HEK293 (cell line): ENCODE data around the gene FAM120A.

Experiments
- CTCF ChIA-PET: fragments of 350-600 bp; formaldehyde crosslinking; extraction: SDS; loops from one replicate; lab custom pipeline; 2021; ENCODE audit warnings: antibody characterized with exemption; lab: Yijun Ruan, JAX
- POLR2A ChIA-PET: fragments of 300-600 bp; formaldehyde crosslinking; extraction: SDS; loops from one replicate; lab custom pipeline; 2020; ENCODE audit warnings: antibody characterized with exemption, inconsistent platforms; lab: Yijun Ruan, JAX
- H3K27ac ChIP-seq: fragments of 200-500 bp; sonication (Bioruptor generic); 2 replicates; pipeline ENCODE4 v1.5.1; 2014; ENCODE audit warnings: low read depth, low read length, control low read depth, inconsistent platforms; ENCODE audit errors: extremely low read depth
- H3K36me3 ChIP-seq, 2 experiments: fragments of 200-500 bp in 1 of 2; sonication (Bioruptor generic) in 1 of 2; 1 replicate in 1 of 2; 2 replicates in 1 of 2; pipeline ENCODE4 v1.5.1; 2014 to 2017; ENCODE audit warnings: inconsistent platforms in 2 of 2, low read length in 2 of 2; ENCODE audit not compliant: control insufficient read depth in 2 of 2, insufficient read depth in 1 of 2
- H3K4me1 ChIP-seq: fragments of 200-500 bp; sonication (Bioruptor generic); 2 replicates; pipeline ENCODE4 v1.5.1; 2014; ENCODE audit warnings: mild to moderate bottlenecking, low read length, inconsistent platforms; ENCODE audit not compliant: control insufficient read depth, insufficient read depth
- H3K4me3 ChIP-seq: 2 replicates; pipeline ENCODE4 v1.5.1; 2011; ENCODE audit warnings: low read depth, mild to moderate bottlenecking, control low read depth, low read length, moderate library complexity
- H3K9me3 ChIP-seq: fragments of 200-500 bp; sonication (Bioruptor generic); 2 replicates; pipeline ENCODE4 v1.5.1; 2014; ENCODE audit warnings: low read depth, low read length, inconsistent platforms; ENCODE audit not compliant: control insufficient read depth, insufficient read depth
- MZF1 ChIP-seq: fragments of 450-650 bp; formaldehyde crosslinking; IDR thresholded peaks from 2 replicates; pipeline ENCODE4 v1.5.1; 2017; ENCODE audit warnings: missing biosample characterization, missing genetic modification characterization, borderline replicate concordance
- ZNF140 ChIP-seq: fragments of 450-650 bp; formaldehyde crosslinking; IDR thresholded peaks from 2 replicates; pipeline ENCODE4 v1.5.1; 2016; ENCODE audit warnings: missing biosample characterization, missing genetic modification characterization
- ZNF266 ChIP-seq: fragments of 450-650 bp; formaldehyde crosslinking; IDR thresholded peaks from 2 replicates; pipeline ENCODE4 v1.5.1; 2016; ENCODE audit warnings: missing biosample characterization, missing genetic modification characterization, low read depth
- ZNF404 ChIP-seq: fragments of 450-650 bp; formaldehyde crosslinking; IDR thresholded peaks from 2 replicates; pipeline ENCODE4 v1.5.1; 2017; ENCODE audit warnings: missing biosample characterization, missing genetic modification characterization
- ZNF473 ChIP-seq: fragments of 450-650 bp; formaldehyde crosslinking; IDR thresholded peaks from 2 replicates; pipeline ENCODE4 v1.5.1; 2017; ENCODE audit warnings: missing biosample characterization, missing genetic modification characterization
- ZNF555 ChIP-seq: fragments of 450-650 bp; formaldehyde crosslinking; conservative IDR thresholded peaks from 2 replicates; pipeline ENCODE4 v1.5.1; 2017; ENCODE audit warnings: missing biosample characterization, mild to moderate bottlenecking, missing genetic modification characterization, inconsistent platforms
- ZNF560 ChIP-seq: fragments of 450-650 bp; formaldehyde crosslinking; IDR thresholded peaks from 2 replicates; pipeline ENCODE4 v1.5.1; 2017; ENCODE audit warnings: missing biosample characterization, missing genetic modification characterization, borderline replicate concordance
- ZNF621 ChIP-seq: fragments of 450-650 bp; formaldehyde crosslinking; IDR thresholded peaks from 2 replicates; pipeline ENCODE4 v1.5.1; 2017; ENCODE audit warnings: missing biosample characterization, missing genetic modification characterization
- ZNF623 ChIP-seq: fragments of 450-650 bp; formaldehyde crosslinking; IDR thresholded peaks from 2 replicates; pipeline ENCODE4 v1.5.1; 2016; ENCODE audit warnings: missing biosample characterization, missing genetic modification characterization
- ZNF660 ChIP-seq: fragments of 450-650 bp; IDR thresholded peaks from 2 replicates; pipeline ENCODE4 v1.5.1; 2018; ENCODE audit warnings: missing biosample characterization, mild to moderate bottlenecking, missing genetic modification characterization
- ZSCAN30 ChIP-seq: fragments of 450-650 bp; IDR thresholded peaks from 2 replicates; pipeline ENCODE4 v1.5.1; 2018; ENCODE audit warnings: missing biosample characterization, mild to moderate bottlenecking, missing genetic modification characterization, moderate library complexity
- TF ChIP-seq, protein P1 (sequence below): fragments of 450-650 bp; formaldehyde crosslinking; IDR thresholded peaks from 2 replicates; pipeline ENCODE4 v1.5.1; 2016; ENCODE audit warnings: missing biosample characterization, missing genetic modification characterization, borderline replicate concordance
- TF ChIP-seq, protein P2 (sequence below): fragments of 450-650 bp; formaldehyde crosslinking; IDR thresholded peaks from 2 replicates; pipeline ENCODE4 v1.5.1; 2016; ENCODE audit warnings: missing biosample characterization, missing genetic modification characterization
- TF ChIP-seq, protein P3 (sequence below): fragments of 450-650 bp; IDR thresholded peaks from 2 replicates; pipeline ENCODE4 v1.5.1; 2018; ENCODE audit warnings: missing biosample characterization, mild to moderate bottlenecking, missing genetic modification characterization
- TF ChIP-seq, protein P4 (sequence below): fragments of 450-650 bp; formaldehyde crosslinking; IDR thresholded peaks from 2 replicates; pipeline ENCODE4; 2016; ENCODE audit warnings: missing biosample characterization, missing genetic modification characterization
- TF ChIP-seq, protein P5 (sequence below): fragments of 450-650 bp; formaldehyde crosslinking; IDR thresholded peaks from 2 replicates; pipeline ENCODE4 v1.5.1; 2016; ENCODE audit warnings: missing biosample characterization, missing genetic modification characterization

FAM120A gene

DNA sequence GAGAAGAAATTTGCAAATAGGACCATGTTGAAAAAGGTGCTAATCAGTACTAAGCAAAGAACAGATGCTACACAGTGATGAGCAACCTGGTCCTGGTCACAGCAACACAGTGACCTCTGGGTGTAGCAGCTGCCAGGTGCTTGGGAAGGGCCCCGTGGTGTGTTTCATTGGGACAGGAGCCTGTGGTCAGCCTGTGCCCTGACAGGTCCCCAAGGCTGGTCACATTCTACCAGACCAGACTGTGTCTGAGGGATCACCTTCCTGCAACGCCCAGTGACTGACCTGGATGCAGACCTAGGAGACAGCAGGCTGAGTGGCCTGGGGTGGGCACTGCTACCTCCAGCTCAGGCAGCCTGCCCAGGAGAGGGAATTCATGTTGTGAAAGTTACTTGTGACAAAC is 56.7 kb downstream of the FAM120A start:
- Histone ChIP-seq H3K36me3 (peaks cover 0 to 6% of the 10 kb centered on the region in 2 experiments; a peak in 2 of 3 replicates), H3K9me3 (no peaks in the 10 kb centered on the region), H3K27ac (no peak overlapping the region), H3K4me1 (peaks cover 11% of the 10 kb centered on the region; the same call in 1 of the 2 replicates), H3K4me3 (no peak overlapping the region)
- CTCF ChIA-PET = interaction anchor here (1.5 to 1.7 kb wide), 2 partner anchors 58 kb away, joined by 3 to 5 read pairs; no protein-coding TSS in a partner anchor
- POLR2A ChIA-PET = interaction anchor here (0.5 kb wide), 1 partner anchor 62 kb away, joined by 3 read pairs; no protein-coding TSS in a partner anchor
- TF ChIP-seq ZNF555 (tag by site-specific recombination) = no peak
- TF ChIP-seq, protein P1, sequence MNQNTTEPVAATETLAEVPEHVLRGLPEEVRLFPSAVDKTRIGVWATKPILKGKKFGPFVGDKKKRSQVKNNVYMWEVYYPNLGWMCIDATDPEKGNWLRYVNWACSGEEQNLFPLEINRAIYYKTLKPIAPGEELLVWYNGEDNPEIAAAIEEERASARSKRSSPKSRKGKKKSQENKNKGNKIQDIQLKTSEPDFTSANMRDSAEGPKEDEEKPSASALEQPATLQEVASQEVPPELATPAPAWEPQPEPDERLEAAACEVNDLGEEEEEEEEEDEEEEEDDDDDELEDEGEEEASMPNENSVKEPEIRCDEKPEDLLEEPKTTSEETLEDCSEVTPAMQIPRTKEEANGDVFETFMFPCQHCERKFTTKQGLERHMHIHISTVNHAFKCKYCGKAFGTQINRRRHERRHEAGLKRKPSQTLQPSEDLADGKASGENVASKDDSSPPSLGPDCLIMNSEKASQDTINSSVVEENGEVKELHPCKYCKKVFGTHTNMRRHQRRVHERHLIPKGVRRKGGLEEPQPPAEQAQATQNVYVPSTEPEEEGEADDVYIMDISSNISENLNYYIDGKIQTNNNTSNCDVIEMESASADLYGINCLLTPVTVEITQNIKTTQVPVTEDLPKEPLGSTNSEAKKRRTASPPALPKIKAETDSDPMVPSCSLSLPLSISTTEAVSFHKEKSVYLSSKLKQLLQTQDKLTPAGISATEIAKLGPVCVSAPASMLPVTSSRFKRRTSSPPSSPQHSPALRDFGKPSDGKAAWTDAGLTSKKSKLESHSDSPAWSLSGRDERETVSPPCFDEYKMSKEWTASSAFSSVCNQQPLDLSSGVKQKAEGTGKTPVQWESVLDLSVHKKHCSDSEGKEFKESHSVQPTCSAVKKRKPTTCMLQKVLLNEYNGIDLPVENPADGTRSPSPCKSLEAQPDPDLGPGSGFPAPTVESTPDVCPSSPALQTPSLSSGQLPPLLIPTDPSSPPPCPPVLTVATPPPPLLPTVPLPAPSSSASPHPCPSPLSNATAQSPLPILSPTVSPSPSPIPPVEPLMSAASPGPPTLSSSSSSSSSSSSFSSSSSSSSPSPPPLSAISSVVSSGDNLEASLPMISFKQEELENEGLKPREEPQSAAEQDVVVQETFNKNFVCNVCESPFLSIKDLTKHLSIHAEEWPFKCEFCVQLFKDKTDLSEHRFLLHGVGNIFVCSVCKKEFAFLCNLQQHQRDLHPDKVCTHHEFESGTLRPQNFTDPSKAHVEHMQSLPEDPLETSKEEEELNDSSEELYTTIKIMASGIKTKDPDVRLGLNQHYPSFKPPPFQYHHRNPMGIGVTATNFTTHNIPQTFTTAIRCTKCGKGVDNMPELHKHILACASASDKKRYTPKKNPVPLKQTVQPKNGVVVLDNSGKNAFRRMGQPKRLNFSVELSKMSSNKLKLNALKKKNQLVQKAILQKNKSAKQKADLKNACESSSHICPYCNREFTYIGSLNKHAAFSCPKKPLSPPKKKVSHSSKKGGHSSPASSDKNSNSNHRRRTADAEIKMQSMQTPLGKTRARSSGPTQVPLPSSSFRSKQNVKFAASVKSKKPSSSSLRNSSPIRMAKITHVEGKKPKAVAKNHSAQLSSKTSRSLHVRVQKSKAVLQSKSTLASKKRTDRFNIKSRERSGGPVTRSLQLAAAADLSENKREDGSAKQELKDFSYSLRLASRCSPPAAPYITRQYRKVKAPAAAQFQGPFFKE (tag by site-specific recombination) = no peak
- no peak for TF ChIP-seq ZNF560 (tag by site-specific recombination)
- TF ChIP-seq, protein P2, sequence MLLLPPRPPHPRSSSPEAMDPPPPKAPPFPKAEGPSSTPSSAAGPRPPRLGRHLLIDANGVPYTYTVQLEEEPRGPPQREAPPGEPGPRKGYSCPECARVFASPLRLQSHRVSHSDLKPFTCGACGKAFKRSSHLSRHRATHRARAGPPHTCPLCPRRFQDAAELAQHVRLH (tag by site-specific recombination) = no peak
- TF ChIP-seq ZNF473 (tag by site-specific recombination) = no peak
- TF ChIP-seq, protein P3, sequence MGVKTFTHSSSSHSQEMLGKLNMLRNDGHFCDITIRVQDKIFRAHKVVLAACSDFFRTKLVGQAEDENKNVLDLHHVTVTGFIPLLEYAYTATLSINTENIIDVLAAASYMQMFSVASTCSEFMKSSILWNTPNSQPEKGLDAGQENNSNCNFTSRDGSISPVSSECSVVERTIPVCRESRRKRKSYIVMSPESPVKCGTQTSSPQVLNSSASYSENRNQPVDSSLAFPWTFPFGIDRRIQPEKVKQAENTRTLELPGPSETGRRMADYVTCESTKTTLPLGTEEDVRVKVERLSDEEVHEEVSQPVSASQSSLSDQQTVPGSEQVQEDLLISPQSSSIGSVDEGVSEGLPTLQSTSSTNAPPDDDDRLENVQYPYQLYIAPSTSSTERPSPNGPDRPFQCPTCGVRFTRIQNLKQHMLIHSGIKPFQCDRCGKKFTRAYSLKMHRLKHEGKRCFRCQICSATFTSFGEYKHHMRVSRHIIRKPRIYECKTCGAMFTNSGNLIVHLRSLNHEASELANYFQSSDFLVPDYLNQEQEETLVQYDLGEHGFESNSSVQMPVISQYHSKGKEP (tag by site-specific recombination) = no peak
- no peak for TF ChIP-seq ZNF623
- TF ChIP-seq MZF1 (tag by site-specific recombination) = no peak
- TF ChIP-seq ZNF660 (tag by site-specific recombination) = no peak
- no peak for TF ChIP-seq ZNF266 (tag by site-specific recombination)
- TF ChIP-seq ZNF404 = no peak
- no peak for TF ChIP-seq ZNF621 (tag by site-specific recombination)
- TF ChIP-seq ZSCAN30 (tag by site-specific recombination) = no peak
- TF ChIP-seq ZNF140 = no peak
- TF ChIP-seq, protein P4, sequence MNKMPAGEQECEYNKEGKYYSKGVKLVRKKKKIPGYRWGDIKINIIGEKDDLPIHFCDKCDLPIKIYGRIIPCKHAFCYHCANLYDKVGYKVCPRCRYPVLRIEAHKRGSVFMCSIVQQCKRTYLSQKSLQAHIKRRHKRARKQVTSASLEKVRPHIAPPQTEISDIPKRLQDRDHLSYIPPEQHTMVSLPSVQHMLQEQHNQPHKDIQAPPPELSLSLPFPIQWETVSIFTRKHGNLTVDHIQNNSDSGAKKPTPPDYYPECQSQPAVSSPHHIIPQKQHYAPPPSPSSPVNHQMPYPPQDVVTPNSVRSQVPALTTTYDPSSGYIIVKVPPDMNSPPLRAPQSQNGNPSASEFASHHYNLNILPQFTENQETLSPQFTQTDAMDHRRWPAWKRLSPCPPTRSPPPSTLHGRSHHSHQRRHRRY (tag by site-specific recombination) = no peak
- TF ChIP-seq, protein P5, sequence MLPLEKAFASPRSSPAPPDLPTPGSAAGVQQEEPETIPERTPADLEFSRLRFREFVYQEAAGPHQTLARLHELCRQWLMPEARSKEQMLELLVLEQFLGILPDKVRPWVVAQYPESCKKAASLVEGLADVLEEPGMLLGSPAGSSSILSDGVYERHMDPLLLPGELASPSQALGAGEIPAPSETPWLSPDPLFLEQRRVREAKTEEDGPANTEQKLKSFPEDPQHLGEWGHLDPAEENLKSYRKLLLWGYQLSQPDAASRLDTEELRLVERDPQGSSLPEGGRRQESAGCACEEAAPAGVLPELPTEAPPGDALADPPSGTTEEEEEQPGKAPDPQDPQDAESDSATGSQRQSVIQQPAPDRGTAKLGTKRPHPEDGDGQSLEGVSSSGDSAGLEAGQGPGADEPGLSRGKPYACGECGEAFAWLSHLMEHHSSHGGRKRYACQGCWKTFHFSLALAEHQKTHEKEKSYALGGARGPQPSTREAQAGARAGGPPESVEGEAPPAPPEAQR (tag by site-specific recombination) = no peak
